GM12878 (cell line): ENCODE results near the gene AP4E1. TPM values are rescaled to one million over a fixed set of nuclear protein-coding genes. Genes with fewer than 3 reads are reported as not detected.
A peak's percentile ranks its signal among the peaks of the same experiment; 100 is the strongest.

Experiments used
- CREM ChIP-seq: IDR thresholded peaks from 2 replicates; pipeline ENCODE4 v1.6.1; 2014; ENCODE audit warnings: antibody characterized with exemption, low read depth
- HDAC2 ChIP-seq: fragments of 200-600 bp; sonication (generic); IDR thresholded peaks from 2 replicates; pipeline ENCODE4 v1.6.1; 2017
- MEF2A ChIP-seq: IDR thresholded peaks from 2 replicates; pipeline ENCODE4 v1.6.1; 2011; ENCODE audit warnings: low read depth, mild to moderate bottlenecking, low read length, moderate library complexity; ENCODE audit not compliant: insufficient read depth
- MTA2 ChIP-seq: fragments of 450-650 bp; IDR thresholded peaks from 2 replicates; pipeline ENCODE4 v1.6.1; 2016; ENCODE audit warnings: low read depth, mild to moderate bottlenecking, moderate library complexity
- NBN ChIP-seq: fragments of 450-650 bp; IDR thresholded peaks from 2 replicates; pipeline ENCODE4 v1.6.1; 2016
- NFYA ChIP-seq: IDR thresholded peaks from 2 replicates; pipeline ENCODE4 v1.6.1; 2011; ENCODE audit warnings: low read depth, mild to moderate bottlenecking, low read length, improper control_type of control experiment, borderline replicate concordance
- NR2F1 ChIP-seq: fragments of 450-650 bp; conservative IDR thresholded peaks from 2 replicates; pipeline ENCODE4 v1.6.1; 2017; ENCODE audit warnings: mild to moderate bottlenecking
- SMAD1 ChIP-seq: fragments of 450-650 bp; IDR thresholded peaks from 2 replicates; pipeline ENCODE4 v1.6.1; 2018; ENCODE audit warnings: mild to moderate bottlenecking, low read depth; ENCODE audit not compliant: partially characterized antibody
- SP1 ChIP-seq: IDR thresholded peaks from one replicate; pipeline ENCODE4 v1.6.1; 2011; ENCODE audit warnings: low read depth, low read length
- TCF12 ChIP-seq: IDR thresholded peaks from 2 replicates; pipeline ENCODE4 v1.6.1; 2011; ENCODE audit warnings: low read depth, mild to moderate bottlenecking, low read length
- USF1 ChIP-seq: IDR thresholded peaks from 2 replicates; pipeline ENCODE4 v1.6.1; 2011; ENCODE audit warnings: borderline replicate concordance, low read depth, mild to moderate bottlenecking, moderate library complexity, mixed read lengths, low read length; ENCODE audit not compliant: insufficient read depth; ENCODE audit errors: extremely low read length
- USF2 ChIP-seq: IDR thresholded peaks from 2 replicates; pipeline ENCODE4 v1.6.1; 2011; ENCODE audit warnings: low read depth, low read length, improper control_type of control experiment, borderline replicate concordance
- ZBTB40 ChIP-seq: fragments of 450-650 bp; IDR thresholded peaks from 2 replicates; pipeline ENCODE4 v1.6.1; 2016; ENCODE audit warnings: mild to moderate bottlenecking, moderate library complexity, borderline replicate concordance
- ZNF274 ChIP-seq: IDR thresholded peaks from one replicate; pipeline ENCODE4 v1.8.0; 2011; ENCODE audit not compliant: insufficient read length, insufficient read depth
- polyA plus RNA-seq, 11 experiments: library from polyadenylated mRNA; depleted of rRNA in 4 of 11; unstranded in 6 of 11; stranded (reverse) in 5 of 11; fragments of >200 nt; fragmentation: Nextera tagmentation in 4 of 11; fragmentation: Illumina TruSeq in 1 of 11; extraction: Ambion mirVana in 4 of 11; extraction: Trizol in 1 of 11; gene quantifications; 1 replicate in 1 of 11; 2 replicates in 10 of 11; pipeline versions ENCODE4 v1.2.1 to v1.2.3, GENCODE V29; 2011 to 2016; ENCODE audit warnings: inconsistent platforms in 2 of 11, missing spikeins in 2 of 11, low read depth in 1 of 11
- total RNA-seq, 4 experiments: library from RNA; depleted of rRNA in 3 of 4; stranded (reverse); fragments of >200 nt in 3 of 4; fragmentation: Illumina TruSeq in 1 of 4; extraction: Trizol in 1 of 4; gene quantifications; 2 replicates each; pipeline versions ENCODE4 v1.2.1 to v1.2.3, GENCODE V29; 2013 to 2021

Gene AP4E1
- total and polyA plus RNA-seq, 10 of the 15 experiments (the other 5 are each of a cell fraction or from before 2014, with no cell fraction given), result 1.2 to 11.4 (median 6.7) TPM

- TF ChIP-seq TCF12, result no peak
- no peak for TF ChIP-seq ZNF274
- no peak for TF ChIP-seq HDAC2
- TF ChIP-seq NBN, result 0 out of 2 replicates have a peak, but pooled peaks have one; percentile 12
- TF ChIP-seq USF2, result no peak
- TF ChIP-seq MEF2A, result no peak
- TF ChIP-seq NFYA, result no peak
- TF ChIP-seq SP1, result no peak
- TF ChIP-seq USF1, result no peak
- no peak for TF ChIP-seq ZBTB40
- TF ChIP-seq CREM, result peak; percentile 46; the same call in 1 of the 2 replicates
- TF ChIP-seq SMAD1, result no peak
- TF ChIP-seq MTA2, result peak; percentile 75; the same call in 1 of the 2 replicates
- no peak for TF ChIP-seq NR2F1
These were observed 29.4 kb upstream of the AP4E1 start (continued) for GRCh38 chr15:50879016-50879617.
